ENCODE results near the gene TNRC6A.
"Not testable (repeated sequence)": the region's sequence is repeated elsewhere in the genome, so short reads cannot be mapped to it uniquely, and the experiment has no call there.

TNRC6A gene

GRCh38 chr16:24728011-24728410 is 1.4 kb upstream of the TNRC6A start:
- no peak for DNase-seq (ENCODE audit: low read depth)

- DNase-seq (ENCODE audit: low read depth) = no peak
Measured at GRCh38 chr16:24728891-24729242, 584 bp upstream of the TNRC6A start.

GRCh38 chr16:24729951-24730815 is 732 bp downstream of the TNRC6A start:
- DNase-seq (ENCODE audit: low read depth) = no peak

- DNase-seq (ENCODE audit: low read depth) = no peak
Measured at GRCh38 chr16:24730914-24731313, 1.5 kb downstream of the TNRC6A start.

GRCh38 chr16:24731722-24732419 is 2.4 kb downstream of the TNRC6A start:
- no peak for DNase-seq (ENCODE audit: low read depth)

GRCh38 chr16:24734382-24734781 is 4.9 kb downstream of the TNRC6A start:
- no peak for DNase-seq (ENCODE audit: low read depth)

GRCh38 chr16:24736758-24737157 is 7.3 kb downstream of the TNRC6A start:
- DNase-seq (ENCODE audit: low read depth) = no peak

- DNase-seq (ENCODE audit: low read depth) = no peak
Measured at GRCh38 chr16:24737391-24737871, 8.0 kb downstream of the TNRC6A start.

- DNase-seq (ENCODE audit: low read depth) = no peak
Measured at GRCh38 chr16:24737916-24738594, 8.6 kb downstream of the TNRC6A start.

GRCh38 chr16:24738895-24739294 is 9.4 kb downstream of the TNRC6A start:
- no peak for DNase-seq (ENCODE audit: low read depth)

- DNase-seq (ENCODE audit: low read depth) = no peak
Measured at GRCh38 chr16:24741862-24742261, 12.4 kb downstream of the TNRC6A start.

GRCh38 chr16:24742610-24743009 is 13.2 kb downstream of the TNRC6A start:
- DNase-seq (ENCODE audit: low read depth) = not testable (repeated sequence)

GRCh38 chr16:24745391-24745790 is 15.9 kb downstream of the TNRC6A start:
- DNase-seq (ENCODE audit: low read depth) = no peak

GRCh38 chr16:24745791-24746190 is 16.3 kb downstream of the TNRC6A start:
- DNase-seq (ENCODE audit: low read depth) = no peak

- DNase-seq (ENCODE audit: low read depth) = no peak
Measured at GRCh38 chr16:24747441-24747840, 18.0 kb downstream of the TNRC6A start.

GRCh38 chr16:24748242-24748641 is 18.8 kb downstream of the TNRC6A start:
- peak; percentile 65 for DNase-seq (ENCODE audit: low read depth)

- no peak for DNase-seq (ENCODE audit: low read depth)
Measured at GRCh38 chr16:24749310-24749709, 19.9 kb downstream of the TNRC6A start.

- not testable (repeated sequence) for DNase-seq (ENCODE audit: low read depth)
Measured at GRCh38 chr16:24749872-24750271, 20.4 kb downstream of the TNRC6A start.

- DNase-seq (ENCODE audit: low read depth) = no peak
Measured at GRCh38 chr16:24753000-24753399, 23.5 kb downstream of the TNRC6A start.

- DNase-seq (ENCODE audit: low read depth) = no peak
Measured at GRCh38 chr16:24753437-24753836, 24.0 kb downstream of the TNRC6A start.

- DNase-seq (ENCODE audit: low read depth) = no peak
Measured at GRCh38 chr16:24754543-24754942, 25.1 kb downstream of the TNRC6A start.

GRCh38 chr16:24755201-24755874 is 25.9 kb downstream of the TNRC6A start:
- DNase-seq (ENCODE audit: low read depth) = no peak
